IMR-90 (cell line): ENCODE results near the gene CDH23. TPM values are rescaled to one million over a fixed set of nuclear protein-coding genes. Genes with fewer than 3 reads are reported as not detected.

Experiments used
- ATAC-seq: fragments of 200-7000 bp; cut with Tn5 transposase; 2 replicates; pipeline ENCODE4 v1.9.1; 2020; ENCODE audit warnings: low read depth, mild to moderate bottlenecking, moderate library complexity
- BruUV-seq: library from RNA; stranded (reverse); fragments of 400-500 nt; replicated peaks from 2 replicates; lab custom pipeline; 2021; lab: Mats Ljungman, UMichigan
- CTCF ChIA-PET: fragments of 300-600 bp; formaldehyde crosslinking; extraction: SDS; loops from one replicate; lab custom pipeline; 2021; ENCODE audit warnings: antibody characterized with exemption; lab: Yijun Ruan, JAX
- POLR2A ChIA-PET: fragments of 300-600 bp; sonication (Branson Sonifier 250); formaldehyde crosslinking; loops from one replicate; lab custom pipeline; 2022; ENCODE audit warnings: antibody characterized with exemption; ENCODE audit not compliant: unreplicated experiment; lab: Charles Lee
- DNase-seq: peaks from one replicate; pipeline ENCODE4 v3.0.0; 2013
- H2AFZ ChIP-seq: replicated peaks from 2 replicates; pipeline ENCODE3; 2013; ENCODE audit warnings: low read length, mild to moderate bottlenecking; ENCODE audit not compliant: poor library complexity
- H2AK5ac ChIP-seq: 2 replicates; pipeline ENCODE4 v1.6.1; 2013; ENCODE audit warnings: low read depth, low read length, inconsistent platforms
- H2AK9ac ChIP-seq: replicated peaks from 2 replicates; pipeline ENCODE3; 2013; ENCODE audit warnings: mild to moderate bottlenecking, low read depth, low read length, moderate library complexity; ENCODE audit not compliant: poor library complexity
- H2BK120ac ChIP-seq: 2 replicates; pipeline ENCODE4 v1.6.1; 2013; ENCODE audit warnings: low read depth, low read length, inconsistent platforms
- H2BK15ac ChIP-seq: 3 replicates; pipeline ENCODE4 v1.6.1; 2013; ENCODE audit warnings: low read depth, low read length, inconsistent platforms
- H2BK20ac ChIP-seq: 2 replicates; pipeline ENCODE4 v1.6.1; 2013; ENCODE audit warnings: low read depth, mild to moderate bottlenecking, inconsistent platforms, low read length, moderate library complexity
- H2BK5ac ChIP-seq: 2 replicates; pipeline ENCODE4 v1.6.1; 2013; ENCODE audit warnings: mild to moderate bottlenecking, low read depth, low read length, inconsistent platforms; ENCODE audit not compliant: poor library complexity, severe bottlenecking
- H3K14ac ChIP-seq: replicated peaks from 2 replicates; pipeline ENCODE4 v1.6.1; 2013; ENCODE audit warnings: low read depth, low read length, inconsistent platforms
- H3K18ac ChIP-seq: 2 replicates; pipeline ENCODE4 v1.6.1; 2013; ENCODE audit warnings: low read depth, low read length, control low read depth
- H3K23ac ChIP-seq: 2 replicates; pipeline ENCODE4 v1.6.1; 2013; ENCODE audit warnings: low read depth, low read length, inconsistent platforms
- H3K27ac ChIP-seq: 2 replicates; pipeline ENCODE4 v1.5.1; 2013; ENCODE audit warnings: mild to moderate bottlenecking, control low read depth, low read length; ENCODE audit not compliant: insufficient read depth
- H3K27me3 ChIP-seq: 2 replicates; pipeline ENCODE4 v1.6.1; 2013; ENCODE audit warnings: low read length; ENCODE audit not compliant: control insufficient read depth, insufficient read depth
- H3K36me3 ChIP-seq: 2 replicates; pipeline ENCODE4 v1.6.1; 2013; ENCODE audit warnings: low read length, mixed read lengths; ENCODE audit not compliant: control insufficient read depth, insufficient read depth
- H3K4ac ChIP-seq: 2 replicates; pipeline ENCODE4 v1.6.1; 2013; ENCODE audit warnings: low read depth, low read length, inconsistent platforms
- H3K4me1 ChIP-seq: 2 replicates; pipeline ENCODE4 v1.6.1; 2013; ENCODE audit warnings: low read length, mixed read lengths; ENCODE audit not compliant: control insufficient read depth, insufficient read depth
- H3K4me2 ChIP-seq: 2 replicates; pipeline ENCODE4 v1.6.1; 2013; ENCODE audit warnings: low read depth, mild to moderate bottlenecking, control low read depth, low read length, moderate library complexity
- H3K4me3 ChIP-seq: 2 replicates; pipeline ENCODE4 v1.5.1; 2013; ENCODE audit warnings: low read depth, mild to moderate bottlenecking, control low read depth, low read length, moderate library complexity; ENCODE audit not compliant: insufficient read depth
- H3K56ac ChIP-seq: 2 replicates; pipeline ENCODE4 v1.6.1; 2013; ENCODE audit warnings: low read length, inconsistent platforms; ENCODE audit not compliant: insufficient read depth; ENCODE audit errors: extremely low read depth
- H3K79me1 ChIP-seq, 2 experiments: 2 replicates each; pipeline ENCODE4 v1.6.1; 2013; ENCODE audit warnings: low read length in 2 of 2, inconsistent platforms in 1 of 2, low read depth in 1 of 2
- H3K9ac ChIP-seq: 2 replicates; pipeline ENCODE4 v1.6.1; 2013; ENCODE audit warnings: low read depth, low read length, control low read depth
- H3K9me1 ChIP-seq: 2 replicates; pipeline ENCODE4 v1.6.1; 2013; ENCODE audit warnings: low read length, inconsistent platforms; ENCODE audit not compliant: insufficient read depth
- H3K9me3 ChIP-seq: 2 replicates; pipeline ENCODE4 v1.6.1; 2013; ENCODE audit warnings: low read length; ENCODE audit not compliant: control insufficient read depth, insufficient read depth
- H4K20me1 ChIP-seq: 2 replicates; pipeline ENCODE4 v1.6.1; 2013; ENCODE audit warnings: low read length, inconsistent platforms; ENCODE audit not compliant: insufficient read depth
- H4K5ac ChIP-seq: 2 replicates; pipeline ENCODE4 v1.6.1; 2013; ENCODE audit warnings: mild to moderate bottlenecking, low read depth, low read length, control low read depth
- H4K8ac ChIP-seq, 2 experiments: 2 replicates each; pipeline ENCODE4 v1.6.1; 2013; ENCODE audit warnings: low read depth in 2 of 2, low read length in 2 of 2, control low read depth in 1 of 2, inconsistent platforms in 1 of 2
- H4K91ac ChIP-seq: 2 replicates; pipeline ENCODE4 v1.6.1; 2013; ENCODE audit warnings: low read depth, low read length, inconsistent platforms; ENCODE audit not compliant: insufficient read depth
- BHLHE40 ChIP-seq: fragments of 150-350 bp; IDR thresholded peaks from 2 replicates; pipeline ENCODE4 v1.6.1; 2016; ENCODE audit warnings: mild to moderate bottlenecking, low read depth, low read length
- CEBPB ChIP-seq: IDR thresholded peaks from 2 replicates; pipeline ENCODE4 v1.6.1; 2012; ENCODE audit warnings: low read depth, low read length, improper control_type of control experiment
- CHD1 ChIP-seq: IDR thresholded peaks from 2 replicates; pipeline ENCODE4 v1.6.1; 2012; ENCODE audit warnings: low read depth, low read length, improper control_type of control experiment
- CTCF ChIP-seq: conservative IDR thresholded peaks from 2 replicates; pipeline ENCODE4 v1.5.1; 2012; ENCODE audit warnings: mild to moderate bottlenecking, low read depth, low read length, improper control_type of control experiment
- ELK1 ChIP-seq: fragments of 150-350 bp; IDR thresholded peaks from 2 replicates; pipeline ENCODE4 v1.6.1; 2016; ENCODE audit warnings: low read depth, mild to moderate bottlenecking, low read length, moderate library complexity, borderline replicate concordance
- FOS ChIP-seq: fragments of 150-350 bp; IDR thresholded peaks from 2 replicates; pipeline ENCODE4 v1.6.1; 2016; ENCODE audit warnings: low read depth, low read length
- MAZ ChIP-seq: IDR thresholded peaks from 2 replicates; pipeline ENCODE4 v1.6.1; 2012; ENCODE audit warnings: low read depth, mild to moderate bottlenecking, low read length, improper control_type of control experiment, moderate library complexity, borderline replicate concordance
- MXI1 ChIP-seq: IDR thresholded peaks from 2 replicates; pipeline ENCODE4 v1.6.1; 2012; ENCODE audit warnings: low read depth, mild to moderate bottlenecking, low read length, moderate library complexity, borderline replicate concordance
- NFE2L2 ChIP-seq: fragments of 150-350 bp; IDR thresholded peaks from 2 replicates; pipeline ENCODE4 v1.6.1; 2016; ENCODE audit warnings: low read depth, mild to moderate bottlenecking, low read length
- POLR2A ChIP-seq: IDR thresholded peaks from 2 replicates; pipeline ENCODE4 v1.6.1; 2012; ENCODE audit warnings: mild to moderate bottlenecking, low read depth, low read length
- RAD21 ChIP-seq: IDR thresholded peaks from 2 replicates; pipeline ENCODE4 v1.6.1; 2012; ENCODE audit warnings: low read length, improper control_type of control experiment
- RCOR1 ChIP-seq: IDR thresholded peaks from 2 replicates; pipeline ENCODE4 v1.6.1; 2012; ENCODE audit warnings: mild to moderate bottlenecking, low read length, improper control_type of control experiment; ENCODE audit not compliant: insufficient replicate concordance
- RFX5 ChIP-seq: IDR thresholded peaks from 2 replicates; pipeline ENCODE4 v1.8.0; 2012; ENCODE audit warnings: low read depth, mild to moderate bottlenecking, low read length, moderate library complexity
- SMC3 ChIP-seq: fragments of 150-350 bp; IDR thresholded peaks from 2 replicates; pipeline ENCODE4 v1.6.1; 2016; ENCODE audit warnings: low read depth, mild to moderate bottlenecking, antibody characterized with exemption, low read length, moderate library complexity
- USF2 ChIP-seq: fragments of 150-350 bp; IDR thresholded peaks from 2 replicates; pipeline ENCODE4 v1.6.1; 2017; ENCODE audit warnings: mild to moderate bottlenecking, antibody characterized with exemption, low read length, low read depth
- WGBS, 2 experiments: methylation state at CpG; one replicate each; pipeline versions ENCODE4 v1.1.5 to v1.1.7; 2013; ENCODE audit warnings: missing lambda C conversion rate in 2 of 2; ENCODE audit not compliant: insufficient read length in 1 of 2; ENCODE audit errors: extremely low coverage in 2 of 2; 5-methylcytosine and 5-hydroxymethylcytosine counted together
- dilution Hi-C: fragments of 300-500 bp; cut with HindIII; formaldehyde crosslinking; loops from one replicate; pipeline ENCODE4 v1.14.3; 2018; ENCODE audit warnings: low sequenced_read_pairs; ENCODE audit not compliant: unreplicated experiment
- in situ Hi-C: fragments of 300-500 bp; cut with MboI; formaldehyde crosslinking; loops from 3 replicates; pipeline ENCODE4 v1.14.3; 2019; ENCODE audit warnings: low sequenced_read_pairs, inconsistent platforms, mixed read lengths
- intact Hi-C: fragments of 100-400 bp; cut with micrococcal nuclease; formaldehyde crosslinking; loops from 2 replicates; pipeline ENCODE4 v1.10.0; 2022
- polyA plus RNA-seq, 3 experiments: library from polyadenylated mRNA; depleted of rRNA; stranded (reverse); fragments of >200 nt; gene quantifications; 2 replicates each; pipeline ENCODE4 v1.2.3, GENCODE V29; 2012; ENCODE audit warnings: low replicate concordance in 1 of 3
- total RNA-seq: library from RNA; depleted of rRNA; stranded (reverse); fragments of >200 nt; gene quantifications from 2 replicates; pipeline ENCODE4 v1.2.3, GENCODE V29; 2012

The CDH23 gene
- total and polyA plus RNA-seq, 2 of the 4 experiments (the other 2 are of a cell fraction), result under 0.01 to 0.03 TPM

GRCh38 chr10:71782917-71783490, 386.3 kb downstream of the CDH23 start:
- H3K79me1 ChIP-seq, result no peaks in the 10 kb centered on the region
- H3K9me1 ChIP-seq, result no peaks in the 10 kb centered on the region; the same call in 1 of the 2 replicates
- no peaks in the 10 kb centered on the region for H3K4me1 ChIP-seq
- peak overlapping the region; percentile 36 for H2AFZ ChIP-seq
- no peak overlapping the region for H3K4me2 ChIP-seq
- TF ChIP-seq CHD1, result no peak
- TF ChIP-seq RCOR1, result no peak
- no peak for TF ChIP-seq CEBPB
- no peak for TF ChIP-seq MXI1
- no peak for TF ChIP-seq BHLHE40
- no peak for TF ChIP-seq USF2
- no peak for TF ChIP-seq RFX5
- no peak for TF ChIP-seq CTCF
- no peak for TF ChIP-seq RAD21
- no peak for TF ChIP-seq FOS
- TF ChIP-seq ELK1, result no peak
- no peak for TF ChIP-seq SMC3
- no peak for TF ChIP-seq MAZ
- TF ChIP-seq NFE2L2, result no peak
- no peak for TF ChIP-seq POLR2A
- no TSS peak for BruUV-seq
- H3K56ac ChIP-seq, result no peak overlapping the region
- no peak overlapping the region for H2BK20ac ChIP-seq
- no peak overlapping the region for H4K8ac ChIP-seq
- H2AK5ac ChIP-seq, result no peak overlapping the region
- H2BK120ac ChIP-seq, result no peak overlapping the region
- H3K27ac ChIP-seq, result no peak overlapping the region
- H4K91ac ChIP-seq, result no peak overlapping the region
- H3K36me3 ChIP-seq, result no peaks in the 10 kb centered on the region
- no CpG with 5 or more reads among the region's 7 CpGs for WGBS, 2 experiments
- intact Hi-C loops (no loop called here), dilution Hi-C loops (no loop called here), in situ Hi-C loops (no loop called here)
- H4K5ac ChIP-seq, result no peak overlapping the region
- H3K4ac ChIP-seq, result no peak overlapping the region
- no peak overlapping the region for H3K4me3 ChIP-seq
- H3K23ac ChIP-seq, result no peak overlapping the region
- POLR2A ChIA-PET, result no interaction called here
- no peak overlapping the region for H2BK15ac ChIP-seq
- H4K20me1 ChIP-seq, result no peaks in the 10 kb centered on the region
- peaks cover 69% of the 10 kb centered on the region for H3K27me3 ChIP-seq
- no peak overlapping the region for H3K18ac ChIP-seq
- no peak overlapping the region for H2BK5ac ChIP-seq
- CTCF ChIA-PET, result no interaction called here
- H3K14ac ChIP-seq, result no peak overlapping the region
- ATAC-seq, result 0 out of 2 replicates have a peak, but pooled peaks have one; percentile 37
- no peak overlapping the region for H2AK9ac ChIP-seq
- DNase-seq, result no peak
- no peak overlapping the region for H3K9ac ChIP-seq
- H3K9me3 ChIP-seq, result no peaks in the 10 kb centered on the region
